Cardiac muscle cell (in vitro differentiated cells and primary cell): Measurements from ENCODE around the gene KANSL1. TPM values are rescaled to one million over a fixed set of nuclear protein-coding genes. Genes with fewer than 3 reads are reported as not detected.

Experiments used
- DNase-seq, 2 donors: peaks; one replicate each; pipeline versions ENCODE4 v3.0.0 to v3.0.0-alpha.2; 2010 to 2017; ENCODE audit warnings: low read depth in 1 of 2, low spot score in 1 of 2
- H3K27ac ChIP-seq: fragments of 200-600 bp; sonication (generic); 2 replicates; pipeline ENCODE4 v1.5.1; 2016
- H3K27me3 ChIP-seq: fragments of 200-600 bp; sonication (generic); 2 replicates; pipeline ENCODE4 v1.6.0; 2016; ENCODE audit warnings: control low read depth
- H3K36me3 ChIP-seq: fragments of 200-600 bp; sonication (generic); 2 replicates; pipeline ENCODE4 v1.5.1; 2016; ENCODE audit warnings: control low read depth
- H3K4me1 ChIP-seq: fragments of 200-600 bp; sonication (generic); 2 replicates; pipeline ENCODE4 v1.8.1; 2017; ENCODE audit warnings: low read depth, mild to moderate bottlenecking, mixed run types
- H3K4me3 ChIP-seq: fragments of 200-600 bp; sonication (generic); 2 replicates; pipeline ENCODE4 v1.5.1; 2016; ENCODE audit warnings: mild to moderate bottlenecking
- H3K9me3 ChIP-seq: fragments of 200-600 bp; sonication (generic); 2 replicates; pipeline ENCODE4 v1.5.1; 2017; ENCODE audit warnings: low read depth, mild to moderate bottlenecking, control low read depth
- CTCF ChIP-seq: IDR thresholded peaks from 2 replicates; pipeline ENCODE4 v1.5.1; 2012; ENCODE audit warnings: low read depth, mild to moderate bottlenecking, low read length
- polyA plus RNA-seq: library from polyadenylated mRNA; unstranded; fragments of >200 nt; fragmentation: Nextera tagmentation; extraction: Ambion mirVana; gene quantifications from 2 replicates; pipeline ENCODE4 v1.2.1, GENCODE V29; 2016
- total RNA-seq: library from RNA; depleted of rRNA; stranded (reverse); fragments of >200 nt; gene quantifications from 2 replicates; pipeline ENCODE4 v1.2.3, GENCODE V29; 2016

KANSL1 gene
- total and polyA plus RNA-seq, 2 experiments from 2014 or later = 52.6 to 109 TPM

GRCh38 chr17:46144246-46144645 is 49.0 kb downstream of the KANSL1 start:
- Histone ChIP-seq H3K27me3 (no peaks in the 10 kb centered on the region), H3K9me3 (no peaks in the 10 kb centered on the region), H3K4me3 (no peak overlapping the region), H3K27ac (peak overlapping the region; percentile 6), H3K36me3 (no peaks in the 10 kb centered on the region), H3K4me1 (peaks cover 32% of the 10 kb centered on the region)
- DNase-seq = no peak
- no peak for TF ChIP-seq CTCF

GRCh38 chr17:46143827-46144236 is 49.4 kb downstream of the KANSL1 start:
- no peaks in the 10 kb centered on the region for H3K36me3 ChIP-seq
- no peaks in the 10 kb centered on the region for H3K9me3 ChIP-seq
- DNase-seq = no peak
- no peak for TF ChIP-seq CTCF
- peaks cover 36% of the 10 kb centered on the region for H3K4me1 ChIP-seq
- peak overlapping the region; percentile 6 for H3K27ac ChIP-seq
- H3K4me3 ChIP-seq = no peak overlapping the region
- H3K27me3 ChIP-seq = no peaks in the 10 kb centered on the region

GRCh38 chr17:46141645-46142044 is 51.6 kb downstream of the KANSL1 start:
- no peak for DNase-seq
- Histone ChIP-seq H3K4me1 (peaks cover 39% of the 10 kb centered on the region), H3K36me3 (no peaks in the 10 kb centered on the region), H3K4me3 (no peak overlapping the region), H3K9me3 (no peaks in the 10 kb centered on the region), H3K27me3 (no peaks in the 10 kb centered on the region), H3K27ac (peak overlapping the region; percentile 17)
- no peak for TF ChIP-seq CTCF

GRCh38 chr17:46140645-46141197 is 52.5 kb downstream of the KANSL1 start:
- no peak for TF ChIP-seq CTCF
- DNase-seq = no peak
- no peaks in the 10 kb centered on the region for H3K36me3 ChIP-seq
- H3K4me1 ChIP-seq = peaks cover 43% of the 10 kb centered on the region
- no peaks in the 10 kb centered on the region for H3K27me3 ChIP-seq
- H3K27ac ChIP-seq = peak overlapping the region; percentile 17
- no peaks in the 10 kb centered on the region for H3K9me3 ChIP-seq
- H3K4me3 ChIP-seq = no peak overlapping the region

- no peaks in the 10 kb centered on the region for H3K9me3 ChIP-seq
- H3K4me3 ChIP-seq = no peak overlapping the region
- no peak for DNase-seq
- H3K4me1 ChIP-seq = peaks cover 44% of the 10 kb centered on the region
- no peaks in the 10 kb centered on the region for H3K27me3 ChIP-seq
- H3K36me3 ChIP-seq = no peaks in the 10 kb centered on the region
- TF ChIP-seq CTCF = no peak
- H3K27ac ChIP-seq = peak overlapping the region; percentile 2
Measured at GRCh38 chr17:46139432-46140210, 53.6 kb downstream of the KANSL1 start.
